Embryonic facial prominence (tissue), 1 donor: ENCODE data around the gene RBBP4.
"Not testable (repeated sequence)": the region's sequence is repeated elsewhere in the genome, so short reads cannot be mapped to it uniquely, and the experiment has no call there.

Experiments used
- DNase-seq: peaks from one replicate; pipeline ENCODE4 v3.0.0-alpha.2; 2016; ENCODE audit errors: extremely low spot score

Gene RBBP4

DNA sequence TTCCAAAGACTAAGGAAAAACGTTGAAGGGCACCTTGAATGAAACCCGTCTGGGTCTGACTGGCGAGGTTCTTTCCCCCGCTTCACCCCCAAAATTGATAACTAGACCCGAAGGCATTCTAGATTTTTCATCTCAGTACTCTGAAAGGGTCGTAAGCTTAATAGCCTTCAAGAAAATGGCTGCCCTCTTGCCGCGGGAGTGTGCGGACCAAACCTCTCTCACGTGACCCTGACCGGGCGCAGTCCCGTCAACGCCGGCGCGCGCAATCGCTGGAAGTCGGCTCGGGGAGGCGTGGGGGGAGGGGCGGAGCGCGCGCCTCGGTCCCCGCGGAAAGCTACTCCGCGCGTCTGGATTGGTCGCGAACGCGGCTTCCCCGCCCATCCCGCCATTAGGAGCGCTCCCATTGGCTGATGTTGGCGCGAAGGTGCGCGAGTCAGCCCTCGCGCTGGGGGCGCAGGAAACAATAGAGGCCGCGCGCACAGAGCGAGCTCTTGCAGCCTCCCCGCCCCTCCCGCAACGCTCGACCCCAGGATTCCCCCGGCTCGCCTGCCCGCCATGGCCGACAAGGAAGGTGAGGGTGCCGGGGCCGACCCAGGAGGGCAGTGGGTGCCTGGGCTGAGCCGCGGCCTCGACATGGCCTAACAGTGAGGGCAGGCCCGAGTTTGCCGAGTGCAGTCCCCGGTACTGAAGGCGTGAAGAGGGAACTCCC, at the start of gene RBBP4:
TSS of gene RBBP4 (plus strand) at position 457 of the 709 bp plus-strand sequence. CDS start at position 556, 99 bp downstream.
- DNase-seq = peak; percentile 94

DNA sequence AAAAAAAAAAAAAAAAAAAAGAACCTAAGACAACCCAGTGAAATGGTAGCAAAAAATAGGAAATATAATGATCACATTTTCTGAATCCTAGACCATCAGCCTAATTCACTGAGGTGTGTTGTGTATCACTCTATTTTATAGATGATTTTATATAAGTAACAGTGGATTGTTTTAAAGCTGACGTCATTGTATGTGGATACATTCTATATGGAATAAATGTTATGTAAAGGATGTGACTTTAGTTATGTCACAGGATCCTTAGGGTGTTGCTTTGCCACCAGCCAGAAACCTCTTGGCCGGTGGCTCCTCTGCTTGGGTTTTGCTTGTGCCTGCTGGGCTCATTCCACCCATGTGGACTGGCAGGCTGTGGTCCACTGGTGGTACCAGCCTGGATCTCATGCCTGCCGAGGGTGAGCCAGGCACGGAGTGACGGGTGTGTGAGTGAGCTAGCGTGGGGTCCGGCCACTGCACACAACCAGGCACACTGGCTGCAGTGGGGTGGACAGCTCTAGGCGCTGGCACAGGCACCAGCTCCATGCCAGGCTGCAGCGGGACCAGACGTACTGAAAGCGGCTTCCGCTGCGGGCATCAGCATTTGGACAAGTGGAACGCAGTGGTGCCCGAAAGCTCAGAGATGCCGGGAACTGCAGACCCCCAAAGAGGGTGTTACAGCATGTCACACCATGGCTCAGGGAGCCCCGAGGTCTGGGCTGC, 45.1 kb upstream of the RBBP4 start:
- DNase-seq = no peak

- DNase-seq = no peak
These were observed 44.2 kb upstream of the RBBP4 start for GRCh38 chr1:32606565-32607371.

- no peak for DNase-seq
These were observed 41.8 kb upstream of the RBBP4 start for GRCh38 chr1:32609180-32609579.

GRCh38 chr1:32611859-32612188, 39.2 kb upstream of the RBBP4 start:
- no peak for DNase-seq

- DNase-seq = no peak
These were observed 38.7 kb upstream of the RBBP4 start for GRCh38 chr1:32612189-32612881.

DNA sequence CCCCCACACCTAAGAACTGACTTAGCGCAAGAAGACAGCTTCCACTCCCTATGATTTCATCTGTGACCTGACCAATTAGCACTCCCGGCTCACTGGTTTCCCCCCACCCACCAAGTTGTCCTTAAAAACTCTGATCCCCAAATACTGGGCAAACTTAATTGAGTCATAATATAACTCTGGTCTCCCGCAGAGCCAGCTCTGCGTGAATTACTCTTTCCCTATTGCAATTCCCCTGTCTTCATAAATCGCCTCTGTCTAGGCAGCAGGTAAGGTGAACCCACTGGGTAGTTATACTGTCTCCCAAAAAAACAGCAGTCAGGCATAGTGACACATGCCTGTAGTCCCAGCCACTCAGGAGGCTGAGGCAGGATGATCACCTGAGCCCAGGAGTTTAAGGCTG, 37.5 kb upstream of the RBBP4 start:
- DNase-seq = no peak

DNA sequence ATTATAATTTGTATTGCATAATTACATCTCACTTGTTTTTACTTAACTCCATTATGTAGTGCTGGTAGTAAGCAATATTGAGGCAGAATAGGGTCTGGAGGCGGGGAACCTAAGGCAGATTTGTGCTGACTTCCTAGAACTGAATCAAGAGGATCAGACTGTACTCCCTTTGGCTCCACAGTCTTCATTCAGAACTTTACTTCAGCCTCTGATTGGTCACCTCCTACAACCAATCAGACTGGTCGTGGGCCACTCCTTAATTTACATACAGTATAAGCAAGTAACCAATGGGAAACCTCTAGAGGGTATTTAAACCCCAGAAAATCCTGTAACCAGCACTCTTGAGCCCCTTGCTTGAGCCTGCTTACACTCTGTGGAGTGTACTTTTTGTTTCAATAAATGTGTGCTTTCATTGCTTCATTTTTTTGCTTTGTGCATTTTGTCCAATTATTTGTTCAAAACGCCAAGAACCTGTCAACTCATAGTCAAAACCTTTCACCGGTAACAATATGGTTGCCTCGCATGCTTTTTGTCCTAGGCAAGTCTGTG, 32.3 kb upstream of the RBBP4 start:
- DNase-seq = no peak

- no peak for DNase-seq
These were observed 31.1 kb upstream of the RBBP4 start for GRCh38 chr1:32619701-32620485.

GRCh38 chr1:32622205-32622604, 28.8 kb upstream of the RBBP4 start:
- DNase-seq = no peak

DNA sequence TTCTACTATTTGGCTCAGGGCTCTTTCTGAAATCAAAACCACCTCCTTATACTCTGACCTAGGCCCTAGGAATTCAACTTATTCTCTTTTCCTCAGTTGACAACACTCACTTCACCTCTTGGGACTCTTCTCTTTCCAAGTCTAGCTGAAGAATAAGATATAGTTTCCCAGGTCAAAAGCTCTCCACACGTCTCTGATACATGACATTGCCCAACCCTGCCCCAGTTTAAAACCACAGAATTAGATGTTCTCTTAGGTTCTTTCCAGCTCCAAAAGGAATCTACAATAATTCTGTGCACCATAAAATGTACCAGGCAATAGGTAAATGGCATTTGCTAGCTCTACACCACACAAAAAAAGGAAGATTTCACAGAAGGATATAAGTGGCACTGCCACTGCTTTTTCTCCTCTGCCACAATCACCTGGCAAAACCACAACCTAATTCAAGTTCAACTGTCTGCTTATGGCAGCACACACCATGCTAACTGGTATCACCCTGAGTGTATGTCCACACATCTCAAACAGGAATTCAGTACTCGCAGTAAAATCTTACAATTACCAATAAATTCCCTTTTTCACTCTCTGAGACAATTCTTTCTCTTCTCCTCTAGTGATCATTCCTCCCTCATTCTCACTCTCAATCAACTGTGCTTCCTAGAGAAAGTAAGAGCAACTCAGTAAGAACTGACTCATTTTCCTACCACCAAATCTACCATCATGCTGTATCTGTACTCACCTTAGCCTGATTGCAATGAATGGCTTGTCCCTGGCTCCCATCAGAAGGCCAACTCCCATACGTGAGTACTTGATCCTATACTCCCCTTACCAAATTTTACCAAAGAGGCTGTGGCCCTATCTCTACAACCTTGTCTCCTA, 28.0 kb upstream of the RBBP4 start:
- DNase-seq = no peak

DNA sequence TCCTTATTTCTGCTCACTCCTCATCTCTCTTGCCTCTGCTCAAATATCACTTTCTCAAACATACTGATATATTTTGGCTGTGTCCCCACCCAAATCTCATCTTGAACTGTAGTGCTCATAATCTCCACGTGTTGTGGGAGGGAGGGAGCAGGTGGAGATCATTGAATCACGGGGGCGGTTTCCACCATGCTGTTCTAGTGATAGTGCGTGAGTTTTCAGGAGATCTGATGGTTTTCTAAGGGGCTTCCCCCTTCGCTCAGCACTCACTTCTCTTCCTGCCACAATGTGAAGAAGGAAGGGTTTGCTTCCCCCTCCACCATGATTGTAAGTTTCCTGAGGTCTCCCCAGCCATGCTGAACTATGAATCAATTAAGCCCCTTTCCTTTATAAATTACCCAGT, 27.2 kb upstream of the RBBP4 start:
- DNase-seq = no peak

DNA sequence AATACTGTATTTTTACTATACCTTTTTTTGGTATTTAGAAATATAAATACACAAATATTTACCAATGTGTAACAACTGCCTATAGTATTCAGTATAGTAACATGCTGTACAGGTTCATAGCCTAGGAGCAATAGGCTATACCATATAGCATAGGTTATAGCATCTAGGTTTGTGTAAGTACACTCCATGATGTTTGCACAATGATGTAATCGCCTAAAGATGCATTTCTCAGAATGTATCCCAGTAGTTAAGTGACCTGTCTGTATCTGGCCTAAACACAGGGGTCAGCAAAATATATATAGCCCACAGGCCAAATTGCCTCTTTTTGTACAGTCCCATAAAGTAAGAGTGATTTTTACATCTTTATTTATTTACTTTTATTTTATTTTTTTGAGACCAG, 24.8 kb upstream of the RBBP4 start:
- DNase-seq = no peak

- DNase-seq = no peak
These were observed 23.3 kb upstream of the RBBP4 start for GRCh38 chr1:32627596-32628162.

GRCh38 chr1:32630173-32630572, 20.8 kb upstream of the RBBP4 start:
- not testable (repeated sequence) for DNase-seq

GRCh38 chr1:32632829-32633228, 18.2 kb upstream of the RBBP4 start:
- no peak for DNase-seq

GRCh38 chr1:32635508-32636277, 15.3 kb upstream of the RBBP4 start:
- no peak for DNase-seq

- no peak for DNase-seq
These were observed 13.9 kb upstream of the RBBP4 start for GRCh38 chr1:32636914-32637645.
